Ascending aorta (tissue), 2 donors: ENCODE data around the gene PPP1R15A. TPM values are rescaled to one million over a fixed set of nuclear protein-coding genes. Genes with fewer than 3 reads are reported as not detected.
A peak's percentile ranks its signal among the peaks of the same experiment; 100 is the strongest.
"Not testable (repeated sequence)": the region's sequence is repeated elsewhere in the genome, so short reads cannot be mapped to it uniquely, and the experiment has no call there.

ENCODE experiments used
- DNase-seq, 2 donors: peaks; one replicate each; pipeline ENCODE4 v3.0.0-alpha.2; 2019; ENCODE audit warnings: low spot score in 2 of 2
- H3K27ac ChIP-seq, 2 donors: fragments of 200-600 bp; sonication (generic); one replicate each; pipeline ENCODE4 v1.5.1; 2016 to 2017; ENCODE audit warnings: mild to moderate bottlenecking in 1 of 2
- H3K27me3 ChIP-seq: fragments of 200-600 bp; sonication (generic); one replicate; pipeline ENCODE4 v1.5.1; 2017
- H3K36me3 ChIP-seq, 2 donors: fragments of 200-600 bp; sonication (generic); one replicate each; pipeline ENCODE4 v1.5.1; 2016
- H3K4me1 ChIP-seq, 2 donors: fragments of 200-600 bp; sonication (generic); one replicate each; pipeline ENCODE4 v1.5.1; 2016 to 2017; ENCODE audit warnings: mild to moderate bottlenecking in 1 of 2
- H3K4me3 ChIP-seq, 2 donors: fragments of 200-600 bp; sonication (generic); one replicate each; pipeline ENCODE4 v1.5.1; 2016 to 2017; ENCODE audit warnings: mild to moderate bottlenecking in 1 of 2
- H3K9me3 ChIP-seq, 2 donors: fragments of 200-600 bp; sonication (generic); one replicate each; pipeline ENCODE4 v1.5.1; 2016
- intact Hi-C: fragments of 100-400 bp; cut with DNase I; formaldehyde crosslinking; loops from one replicate; pipeline ENCODE4 v1.15.1; 2023
- total RNA-seq: library from RNA; depleted of rRNA; stranded (reverse); fragments of >200 nt; gene quantifications from one replicate; pipeline ENCODE4 v1.1.0, GENCODE V29; 2016
- TF ChIP-seq, protein P1 (sequence below), 3 experiments: fragments of 200-600 bp in 2 of 3; fragments of 450-650 bp in 1 of 3; sonication (generic) in 2 of 3; IDR thresholded peaks; one replicate each; pipeline ENCODE4 v1.5.1; 2016 to 2019; ENCODE audit warnings: antibody characterized with exemption in 3 of 3, mild to moderate bottlenecking in 1 of 3, moderate library complexity in 1 of 3

PPP1R15A gene
- total RNA-seq, 1 donor from 2014 or later: 142 TPM

DNA sequence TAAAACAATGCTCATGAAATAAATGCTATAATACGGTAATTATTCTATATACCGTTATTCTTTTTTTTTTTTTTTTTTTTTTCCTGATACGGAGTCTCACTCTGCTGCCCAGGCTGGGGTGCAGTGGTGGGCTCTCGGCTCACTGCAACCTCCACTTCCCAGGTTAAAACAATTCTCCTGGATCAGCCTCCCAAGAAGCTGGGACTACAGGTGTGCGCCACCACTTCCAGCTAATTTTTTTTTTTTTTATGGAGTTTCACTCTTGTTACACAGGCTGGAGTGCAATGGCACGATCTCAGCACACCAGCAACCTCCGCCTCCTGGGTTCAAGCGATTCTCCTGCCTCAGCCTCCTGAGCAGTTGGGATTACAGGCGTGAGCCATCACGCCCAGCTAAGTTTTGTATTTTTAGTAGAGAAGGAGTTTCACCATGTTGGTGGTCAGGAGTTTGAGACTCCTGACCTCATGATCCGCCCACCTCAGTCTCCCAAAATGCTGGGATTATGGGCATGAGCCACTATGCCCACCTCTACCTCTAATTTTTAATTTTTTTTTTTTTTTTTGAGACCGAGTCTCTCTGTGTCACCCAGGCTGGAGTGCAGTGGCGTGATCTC, 6.9 kb downstream of the PPP1R15A start:
- Histone ChIP-seq H3K4me3 (no peak overlapping the region), H3K9me3 (no peaks in the 10 kb centered on the region), H3K27ac (peak overlapping the region; percentile 100), H3K4me1 (peaks cover 10 to 39% of the 10 kb centered on the region in 2 donors), H3K36me3 (peaks cover 18 to 47% of the 10 kb centered on the region in 2 donors), H3K27me3 (no peaks in the 10 kb centered on the region)
- DNase-seq: no peak
- intact Hi-C loops: no loop called here
- TF ChIP-seq, protein P1, sequence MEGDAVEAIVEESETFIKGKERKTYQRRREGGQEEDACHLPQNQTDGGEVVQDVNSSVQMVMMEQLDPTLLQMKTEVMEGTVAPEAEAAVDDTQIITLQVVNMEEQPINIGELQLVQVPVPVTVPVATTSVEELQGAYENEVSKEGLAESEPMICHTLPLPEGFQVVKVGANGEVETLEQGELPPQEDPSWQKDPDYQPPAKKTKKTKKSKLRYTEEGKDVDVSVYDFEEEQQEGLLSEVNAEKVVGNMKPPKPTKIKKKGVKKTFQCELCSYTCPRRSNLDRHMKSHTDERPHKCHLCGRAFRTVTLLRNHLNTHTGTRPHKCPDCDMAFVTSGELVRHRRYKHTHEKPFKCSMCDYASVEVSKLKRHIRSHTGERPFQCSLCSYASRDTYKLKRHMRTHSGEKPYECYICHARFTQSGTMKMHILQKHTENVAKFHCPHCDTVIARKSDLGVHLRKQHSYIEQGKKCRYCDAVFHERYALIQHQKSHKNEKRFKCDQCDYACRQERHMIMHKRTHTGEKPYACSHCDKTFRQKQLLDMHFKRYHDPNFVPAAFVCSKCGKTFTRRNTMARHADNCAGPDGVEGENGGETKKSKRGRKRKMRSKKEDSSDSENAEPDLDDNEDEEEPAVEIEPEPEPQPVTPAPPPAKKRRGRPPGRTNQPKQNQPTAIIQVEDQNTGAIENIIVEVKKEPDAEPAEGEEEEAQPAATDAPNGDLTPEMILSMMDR (IDR thresholded peaks at IDR 0.05): no peak

DNA sequence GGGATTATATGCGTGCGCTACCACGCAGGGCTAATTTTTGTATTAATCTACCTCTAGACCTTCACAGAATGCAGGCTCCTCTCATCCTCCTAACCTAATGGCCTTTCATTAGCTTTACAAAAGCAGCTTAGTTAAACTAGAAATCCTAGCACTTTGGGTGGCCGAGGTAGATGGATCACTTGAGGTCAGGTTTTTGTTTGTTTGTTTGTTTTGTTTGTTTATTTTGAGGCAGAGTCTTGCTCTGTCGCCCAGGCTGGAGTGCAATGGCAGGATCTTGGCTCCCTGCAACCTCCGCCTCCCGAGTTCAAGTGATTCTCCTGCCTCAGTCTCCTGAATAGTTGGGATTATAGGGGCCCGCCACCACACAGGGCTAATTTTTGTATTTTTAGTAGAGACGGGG, 7.5 kb downstream of the PPP1R15A start:
- peaks cover 16 to 41% of the 10 kb centered on the region in 2 donors for H3K36me3 ChIP-seq
- intact Hi-C loops, H3K9me3 ChIP-seq, H3K27me3 ChIP-seq, H3K4me3 ChIP-seq, DNase-seq: not testable (repeated sequence)
- H3K4me1 ChIP-seq: peaks cover 10 to 39% of the 10 kb centered on the region in 2 donors
- H3K27ac ChIP-seq: peak overlapping the region; percentile 100

DNA sequence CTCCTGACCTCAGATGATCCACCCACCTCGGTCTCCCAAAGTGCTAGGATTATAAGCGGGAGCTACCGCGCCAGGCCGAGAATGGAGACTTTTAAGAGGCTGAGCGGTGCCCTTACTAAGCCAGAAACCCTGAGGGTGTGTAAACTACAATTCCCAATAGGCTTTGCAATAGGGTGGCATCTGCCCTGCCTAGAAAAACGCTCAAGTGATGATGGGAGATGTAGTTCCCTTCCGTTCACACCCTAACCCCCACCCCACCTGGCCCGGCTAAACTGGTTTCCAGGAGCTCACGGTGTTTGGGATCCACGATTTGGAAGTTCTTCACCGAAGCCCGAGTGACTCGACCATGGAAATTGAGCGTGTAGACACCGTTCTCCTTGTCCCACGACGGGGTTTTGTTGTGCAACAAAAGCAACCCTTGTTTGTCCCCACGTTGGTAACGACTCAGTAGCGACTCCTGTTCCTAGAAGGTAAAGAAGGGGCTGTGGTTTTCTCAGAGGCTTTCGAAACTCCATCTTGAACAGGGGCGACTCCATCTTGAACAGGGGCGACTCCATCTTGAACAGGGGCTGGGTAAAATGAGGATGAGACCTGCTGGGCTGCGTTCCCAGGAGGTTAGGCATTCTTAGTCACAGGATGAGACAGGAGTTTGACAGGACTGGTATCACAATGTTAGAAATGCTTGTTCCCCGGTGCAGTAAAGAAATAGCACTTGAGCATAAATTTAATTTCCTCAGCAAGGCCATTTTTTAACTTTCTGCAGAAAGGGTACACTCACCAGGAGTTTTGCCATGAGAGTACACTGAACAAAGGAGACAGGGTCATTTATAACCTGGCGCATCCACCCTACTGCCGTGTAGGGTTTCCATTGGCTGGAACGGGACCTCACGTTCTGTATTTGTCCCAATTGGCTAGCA, 9.8 kb downstream of the PPP1R15A start:
- Histone ChIP-seq H3K4me1 (peaks cover 4 to 24% of the 10 kb centered on the region in 2 donors), H3K27ac (peak overlapping the region; percentile 53 to 66), H3K27me3 (no peaks in the 10 kb centered on the region), H3K9me3 (no peaks in the 10 kb centered on the region), H3K4me3 (no peak overlapping the region), H3K36me3 (peaks cover 6 to 19% of the 10 kb centered on the region in 2 donors)
- no peak for DNase-seq
- intact Hi-C loops: no loop called here
- TF ChIP-seq, protein P1 (IDR thresholded peaks at IDR 0.05): no peak

DNA sequence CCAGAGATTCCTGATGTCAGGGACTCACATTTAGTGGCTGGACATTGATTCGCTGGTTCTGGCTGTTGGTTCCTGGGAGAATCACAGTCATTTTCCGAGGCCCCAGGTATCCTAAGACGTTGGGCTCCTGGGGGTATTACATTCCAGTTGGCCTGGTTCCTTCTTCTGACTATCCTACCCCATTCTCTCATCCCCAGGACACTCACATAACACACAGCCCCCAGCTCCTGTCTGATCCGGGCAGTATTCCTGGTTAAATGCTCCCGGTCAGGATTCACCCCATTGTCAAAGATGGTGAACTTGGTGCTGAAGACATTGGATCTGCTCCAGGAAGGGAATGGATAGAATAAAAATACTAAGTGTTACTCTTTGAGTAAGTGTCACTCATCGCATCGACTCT, 11.5 kb downstream of the PPP1R15A start:
- Histone ChIP-seq H3K4me1 (peaks cover 4 to 13% of the 10 kb centered on the region in 2 donors), H3K27me3 (no peaks in the 10 kb centered on the region), H3K4me3 (no peak overlapping the region), H3K9me3 (no peaks in the 10 kb centered on the region), H3K36me3 (peaks cover 0 to 7% of the 10 kb centered on the region in 2 donors), H3K27ac (no peak overlapping the region)
- no peak for DNase-seq
- TF ChIP-seq, protein P1 (IDR thresholded peaks at IDR 0.05): no peak
- intact Hi-C loops: no loop called here

DNA sequence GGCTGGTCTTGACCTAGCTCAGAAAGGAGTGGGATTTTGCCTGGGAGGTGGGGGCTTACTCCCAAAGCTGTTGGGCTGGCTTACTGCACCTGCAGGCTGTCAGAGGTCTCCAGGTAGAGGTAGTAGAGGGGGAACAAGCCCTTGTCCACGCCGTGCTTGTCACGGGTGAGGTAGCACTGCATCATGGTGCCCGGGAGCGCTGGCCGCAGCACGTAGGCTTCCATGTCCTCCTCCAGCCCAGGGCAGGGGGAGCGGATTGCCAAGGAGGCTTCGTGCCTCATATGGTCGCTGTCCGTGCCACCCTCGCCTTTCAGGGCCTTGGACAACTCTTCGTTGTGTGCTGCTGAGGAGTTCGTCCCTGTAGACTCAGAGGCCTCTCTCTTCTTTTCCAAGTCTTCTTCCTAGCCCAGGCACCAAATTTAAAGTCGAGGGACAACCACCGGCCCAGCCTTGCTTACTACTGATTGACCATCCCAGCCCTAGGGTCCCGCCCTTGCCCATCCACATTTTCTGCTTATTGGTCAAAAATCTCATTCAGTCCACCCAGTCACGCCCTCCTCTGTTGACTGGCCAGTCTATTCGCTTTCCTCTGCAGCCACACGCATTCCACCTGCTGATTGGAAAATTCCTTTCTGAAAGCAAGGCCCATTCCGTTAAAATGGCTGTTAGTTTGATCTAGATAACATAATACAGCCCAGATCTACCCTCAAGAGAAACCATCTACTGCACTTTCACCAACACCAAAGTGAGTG, 15.8 kb downstream of the PPP1R15A start:
- no peaks in the 10 kb centered on the region for H3K9me3 ChIP-seq
- H3K4me1 ChIP-seq: no peaks in the 10 kb centered on the region
- H3K4me3 ChIP-seq: no peak overlapping the region
- intact Hi-C loops: no loop called here
- TF ChIP-seq, protein P1 (IDR thresholded peaks at IDR 0.05): no peak
- no peaks in the 10 kb centered on the region for H3K27me3 ChIP-seq
- no peaks in the 10 kb centered on the region for H3K36me3 ChIP-seq
- DNase-seq: no peak
- no peak overlapping the region for H3K27ac ChIP-seq

DNA sequence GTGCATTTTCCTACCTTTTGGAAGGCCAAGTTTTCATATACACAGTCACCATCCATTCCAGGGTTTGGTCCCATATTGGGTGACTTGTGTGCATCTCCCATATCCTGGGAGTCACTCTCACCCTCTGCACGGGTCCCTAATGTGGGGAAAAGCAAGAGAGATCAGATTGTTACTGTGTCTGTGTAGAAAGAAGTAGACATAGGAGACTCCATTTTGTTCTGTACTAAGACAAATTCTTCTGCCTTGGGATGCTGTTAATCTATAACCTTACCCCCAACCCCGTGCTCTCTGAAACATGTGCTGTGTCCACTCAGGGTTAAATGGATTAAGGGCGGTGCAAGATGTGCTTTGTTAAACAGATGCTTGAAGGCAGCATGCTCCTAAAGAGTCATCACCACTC, 17.3 kb downstream of the PPP1R15A start:
- H3K27ac ChIP-seq, H3K36me3 ChIP-seq, intact Hi-C loops, H3K4me1 ChIP-seq, DNase-seq, H3K4me3 ChIP-seq, H3K9me3 ChIP-seq, H3K27me3 ChIP-seq: not testable (repeated sequence)
